Dermis microvascular lymphatic vessel endothelial cell (primary cell): ENCODE results near the gene OR4E1. TPM values are rescaled to one million over a fixed set of nuclear protein-coding genes. Genes with fewer than 3 reads are reported as not detected.
"Not testable (repeated sequence)": the region's sequence is repeated elsewhere in the genome, so short reads cannot be mapped to it uniquely, and the experiment has no call there.

Source experiments
- DNase-seq, 2 donors: peaks; one replicate each; pipeline versions ENCODE4 v3.0.0 to v3.0.0-alpha.2; 2010; ENCODE audit warnings: low read depth in 2 of 2
- total RNA-seq: library from RNA; depleted of rRNA; stranded (reverse); fragments of >200 nt; gene quantifications from 2 replicates; pipeline ENCODE4 v1.2.1, GENCODE V29; 2014

Gene OR4E1, protein sequence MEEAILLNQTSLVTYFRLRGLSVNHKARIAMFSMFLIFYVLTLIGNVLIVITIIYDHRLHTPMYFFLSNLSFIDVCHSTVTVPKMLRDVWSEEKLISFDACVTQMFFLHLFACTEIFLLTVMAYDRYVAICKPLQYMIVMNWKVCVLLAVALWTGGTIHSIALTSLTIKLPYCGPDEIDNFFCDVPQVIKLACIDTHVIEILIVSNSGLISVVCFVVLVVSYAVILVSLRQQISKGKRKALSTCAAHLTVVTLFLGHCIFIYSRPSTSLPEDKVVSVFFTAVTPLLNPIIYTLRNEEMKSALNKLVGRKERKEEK
- total RNA-seq, result not detected in 2 replicates

DNA sequence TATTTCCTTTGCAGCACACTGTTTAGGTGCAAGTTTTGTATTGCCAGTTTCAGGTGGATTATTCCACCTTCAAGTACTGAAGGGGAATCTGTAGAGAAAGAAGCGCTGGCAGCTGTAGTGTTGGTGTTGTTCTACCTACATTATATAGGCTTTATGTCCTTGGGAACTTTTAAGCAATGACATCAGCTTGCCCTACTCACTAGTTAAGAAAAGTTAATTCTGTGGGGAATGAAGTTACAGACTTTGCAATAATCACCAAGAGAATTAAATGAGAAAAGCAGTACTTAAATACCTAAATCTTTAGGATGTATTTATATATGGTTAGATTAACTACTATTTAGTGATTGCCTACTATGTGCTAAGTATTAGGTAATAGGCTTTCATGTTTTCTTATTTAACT, at the start of gene OR4E1:
TSS of gene OR4E1 (minus strand) at position 101 of the 400 bp plus-strand sequence. CDS start 2,883 bp downstream, outside the sequence.
- no peak for DNase-seq

- no peak for DNase-seq
These were observed 47.9 kb upstream of the OR4E1 start for GRCh38 chr14:21721504-21721903.

- no peak for DNase-seq
These were observed 46.2 kb upstream of the OR4E1 start for GRCh38 chr14:21719841-21720240.

DNA sequence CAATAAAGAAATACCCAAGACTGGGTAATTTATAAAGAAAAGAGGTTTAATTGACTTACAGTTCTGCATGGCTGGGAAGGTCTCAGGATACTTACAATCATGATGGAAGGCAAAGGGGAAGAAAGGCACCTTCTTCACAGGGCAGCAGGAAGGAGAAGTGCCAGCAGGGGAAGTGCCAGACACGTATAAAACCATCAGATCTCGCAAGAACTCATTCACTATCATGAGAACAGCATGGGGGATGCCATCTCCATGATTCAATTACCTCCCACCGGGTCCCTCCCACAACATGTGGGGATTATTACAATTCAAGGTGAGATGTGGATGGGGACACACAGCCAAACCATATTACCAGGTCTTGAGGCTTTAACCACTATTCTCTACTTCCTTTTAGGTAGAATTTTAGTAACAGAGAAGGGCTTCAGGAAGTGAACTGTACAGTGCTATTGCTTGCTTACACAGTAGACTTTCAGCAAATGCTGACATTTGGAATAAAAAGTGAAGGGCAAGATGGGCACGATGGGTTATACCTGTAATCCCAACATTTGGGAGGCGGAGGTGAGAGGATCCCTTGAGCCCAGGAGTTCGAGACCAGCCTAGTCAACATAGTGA, 40.8 kb upstream of the OR4E1 start:
- DNase-seq, result no peak

- DNase-seq, result no peak
These were observed 38.4 kb upstream of the OR4E1 start for GRCh38 chr14:21712036-21712435.

GRCh38 chr14:21711360-21711961, 37.8 kb upstream of the OR4E1 start:
- DNase-seq, result peak; percentile 11 to 43

GRCh38 chr14:21704338-21704737, 30.7 kb upstream of the OR4E1 start:
- DNase-seq, result no peak

- no peak for DNase-seq
These were observed 30.0 kb upstream of the OR4E1 start for GRCh38 chr14:21703357-21704326.

- no peak for DNase-seq
These were observed 28.7 kb upstream of the OR4E1 start for GRCh38 chr14:21702316-21702715.

DNA sequence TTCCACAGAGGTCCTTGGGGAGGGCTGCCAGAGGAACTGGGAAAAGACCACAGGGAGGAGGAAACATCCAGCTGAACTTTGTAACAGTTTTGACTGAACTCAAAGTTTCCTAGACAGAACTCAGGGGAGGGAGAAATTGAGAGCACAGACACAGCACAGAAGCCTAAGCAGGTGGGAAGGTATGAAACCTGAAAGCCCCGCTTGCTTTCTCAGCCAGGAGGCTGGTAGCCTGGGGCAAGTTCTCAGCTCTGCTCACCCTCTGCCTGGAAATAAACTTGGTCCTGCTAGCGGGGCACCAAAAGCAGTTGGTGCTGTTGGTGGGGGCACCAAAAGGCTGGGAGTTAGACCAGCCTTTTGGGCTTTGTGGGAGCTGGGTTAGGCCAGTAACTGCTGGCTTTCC, 25.9 kb upstream of the OR4E1 start:
- no peak for DNase-seq

GRCh38 chr14:21698538-21698937, 24.9 kb upstream of the OR4E1 start:
- not testable (repeated sequence) for DNase-seq

GRCh38 chr14:21697662-21698061, 24.0 kb upstream of the OR4E1 start:
- DNase-seq, result not testable (repeated sequence)

DNA sequence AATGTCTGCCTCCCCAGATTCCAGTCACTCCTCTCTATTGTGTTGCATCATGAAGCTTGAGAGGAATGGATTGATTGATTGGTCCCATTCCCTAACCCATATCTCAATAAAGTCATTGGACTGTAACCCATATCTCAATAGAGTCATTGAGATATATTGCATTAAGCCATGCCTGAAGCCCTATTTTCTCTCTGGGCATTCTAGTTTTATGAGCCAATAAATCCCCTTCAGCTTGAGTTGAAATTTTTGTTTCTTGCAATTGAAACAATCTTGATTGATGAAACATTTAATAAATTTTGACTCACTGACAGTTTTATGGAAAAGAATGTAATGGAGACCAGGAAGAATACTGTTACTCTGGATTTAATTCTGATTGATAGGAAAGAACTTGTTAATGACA, 20.8 kb upstream of the OR4E1 start:
- DNase-seq, result no peak

GRCh38 chr14:21686468-21686867, 12.8 kb upstream of the OR4E1 start:
- no peak for DNase-seq

GRCh38 chr14:21680072-21680471, 6.5 kb upstream of the OR4E1 start:
- DNase-seq, result no peak

DNA sequence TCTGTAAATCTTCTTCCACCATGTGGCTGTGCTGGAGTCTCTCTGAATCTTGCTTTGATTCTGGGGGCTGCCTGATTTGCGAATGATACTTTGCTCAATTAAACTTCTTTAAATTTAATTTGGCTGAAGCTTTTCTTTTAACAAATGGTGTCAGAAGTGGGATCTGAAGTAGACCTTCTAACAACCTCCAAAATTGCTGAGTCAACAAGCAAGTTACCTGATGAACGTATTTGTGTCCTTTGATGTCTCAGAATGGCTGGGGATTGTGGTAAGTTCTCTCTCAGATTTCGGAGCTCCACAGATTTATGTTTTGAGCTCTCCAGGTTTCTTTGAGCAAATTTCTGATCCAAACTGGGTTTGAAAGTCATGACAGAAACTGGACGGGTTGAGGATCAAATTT, 1.9 kb upstream of the OR4E1 start:
- no peak for DNase-seq

DNA sequence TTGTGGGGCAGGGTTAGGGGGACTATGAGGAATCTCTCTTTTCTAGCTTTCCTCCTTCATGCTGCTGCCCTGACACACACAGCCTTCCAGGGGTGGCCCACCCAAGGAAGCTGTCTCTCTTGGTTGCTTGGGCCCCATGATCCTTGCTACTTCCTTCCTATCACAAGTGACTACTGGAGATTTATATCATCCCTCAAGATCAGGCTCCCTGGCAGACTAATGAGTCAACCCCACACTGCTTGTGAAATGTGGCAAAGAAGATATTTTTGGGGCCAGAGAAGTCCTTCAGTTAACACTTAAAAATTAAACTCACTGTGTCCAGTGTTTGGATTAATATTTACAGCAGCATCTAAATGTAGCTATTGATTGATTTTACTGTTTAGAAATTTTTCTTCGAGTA, 1.5 kb downstream of the OR4E1 start:
- DNase-seq, result no peak

- DNase-seq, result no peak
These were observed 2.2 kb downstream of the OR4E1 start for GRCh38 chr14:21671371-21671770.

GRCh38 chr14:21669284-21669683, 4.3 kb downstream of the OR4E1 start:
- DNase-seq, result no peak

GRCh38 chr14:21668377-21668776, 5.2 kb downstream of the OR4E1 start:
- DNase-seq, result no peak

DNA sequence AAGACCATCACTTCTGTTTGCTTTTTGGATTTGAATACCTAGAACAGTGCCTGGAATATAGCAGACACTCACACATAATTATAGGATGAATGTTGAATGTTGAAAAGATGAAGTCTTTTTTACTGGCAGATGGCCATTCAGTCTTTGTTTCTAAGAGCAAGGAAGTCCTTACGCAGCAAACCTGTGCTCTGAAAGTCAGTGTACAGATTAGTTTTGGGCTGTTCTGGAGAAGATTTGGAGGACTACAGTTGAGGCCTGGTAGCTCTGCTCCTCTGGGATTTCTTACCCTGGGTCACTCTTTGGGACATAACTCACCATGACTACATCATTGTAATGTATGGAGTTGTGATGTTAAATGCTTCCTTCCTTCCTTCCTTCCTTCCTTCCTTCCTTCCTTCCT, 16.6 kb downstream of the OR4E1 start:
- DNase-seq, result no peak

DNA sequence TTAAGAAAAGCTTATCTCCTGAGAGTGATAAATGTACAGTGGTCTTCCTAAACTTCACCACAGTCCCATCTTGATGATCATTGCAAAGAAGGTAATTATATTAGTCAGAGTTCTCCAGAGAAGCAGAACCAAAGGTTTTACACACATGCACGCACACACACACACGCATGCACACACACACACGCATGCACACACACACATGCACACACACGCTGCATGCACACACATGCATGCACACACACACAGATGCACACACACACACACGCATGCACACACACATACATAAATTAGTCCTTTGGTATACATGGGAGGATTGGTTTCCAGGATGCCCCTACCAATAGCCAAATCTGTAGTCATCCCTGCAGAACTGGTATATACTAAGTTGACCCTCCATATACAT, 19.4 kb downstream of the OR4E1 start:
- DNase-seq, result no peak
